Body of pancreas (tissue), 4 donors: ENCODE results near the gene DBNL. TPM values are rescaled to one million over a fixed set of nuclear protein-coding genes. Genes with fewer than 3 reads are reported as not detected.

Source experiments
- ATAC-seq: fragments of 150-250 bp; one replicate; pipeline ENCODE4 v1.9.1; 2016
- DNase-seq, 4 donors: peaks; one replicate each; pipeline ENCODE4 v3.0.0-alpha.2; 2019
- H3K27ac ChIP-seq, 4 donors: fragments of 200-600 bp; sonication (generic); 1 replicate in 3 of 4; 2 replicates in 1 of 4; pipeline versions ENCODE4 v1.5.1 to v1.6.1; 2016 to 2019; ENCODE audit warnings: mild to moderate bottlenecking in 1 of 4, mixed read lengths in 1 of 4, moderate library complexity in 1 of 4
- H3K27me3 ChIP-seq, 2 donors: fragments of 200-600 bp; sonication (generic); one replicate each; pipeline ENCODE4 v1.6.0; 2016; ENCODE audit warnings: mild to moderate bottlenecking in 1 of 2
- H3K36me3 ChIP-seq, 2 donors: fragments of 200-600 bp; sonication (generic); replicated peaks in 1 of 2; 2 replicates each; pipeline ENCODE4 v1.5.1; 2016; ENCODE audit warnings: low read depth in 2 of 2; ENCODE audit not compliant: insufficient read depth in 1 of 2
- H3K4me1 ChIP-seq: fragments of 200-600 bp; sonication (generic); one replicate; pipeline ENCODE4 v1.6.0; 2016
- H3K4me3 ChIP-seq, 2 donors: fragments of 200-600 bp; sonication (generic); 1 replicate in 1 of 2; 2 replicates in 1 of 2; pipeline ENCODE4 v1.5.1; 2016 to 2019
- H3K9me3 ChIP-seq, 3 donors: fragments of 200-600 bp; sonication (generic); 1 replicate in 2 of 3; 2 replicates in 1 of 3; pipeline ENCODE4 v1.5.1; 2016
- CTCF ChIP-seq, 7 experiments: fragments of 450-650 bp in 4 of 7; fragments of 200-600 bp in 3 of 7; sonication (generic) in 3 of 7; IDR thresholded peaks; one replicate each; pipeline ENCODE4 v1.5.1; 2016 to 2019; ENCODE audit warnings: antibody characterized with exemption in 7 of 7
- POLR2A ChIP-seq, 3 donors: fragments of 450-650 bp; IDR thresholded peaks; one replicate each; pipeline ENCODE4 v1.6.1; 2016; ENCODE audit warnings: antibody characterized with exemption in 3 of 3, mild to moderate bottlenecking in 2 of 3
- WGBS, 2 donors: methylation state at CpG; one replicate each; pipeline ENCODE4 v1.1.5; 2017; 5-methylcytosine and 5-hydroxymethylcytosine counted together
- intact Hi-C: fragments of 100-400 bp; cut with DNase I; formaldehyde crosslinking; loops from one replicate; pipeline ENCODE4 v1.15.1; 2023
- total RNA-seq, 2 donors: library from RNA; depleted of rRNA; stranded (reverse); fragments of >200 nt; gene quantifications; one replicate each; pipeline ENCODE4 v1.1.0, GENCODE V29; 2016

The DBNL gene
- total RNA-seq, 2 donors from 2014 or later = 62.0 to 96.6 TPM

- Histone ChIP-seq H3K27ac (no peak overlapping the region), H3K27me3 (no peaks in the 10 kb centered on the region), H3K9me3 (no peaks in the 10 kb centered on the region), H3K4me3 (no peak overlapping the region), H3K4me1 (peaks cover 20% of the 10 kb centered on the region), H3K36me3 (peaks cover 0 to 21% of the 10 kb centered on the region in 2 donors)
- intact Hi-C loops = no loop called here
- TF ChIP-seq POLR2A (IDR thresholded peaks at IDR 0.05) (no peak), CTCF (IDR thresholded peaks at IDR 0.05) (no peak)
- ATAC-seq = no peak
- no peak for DNase-seq
- WGBS, 2 donors = 86 to 92% methylated on average over 12 to 17 of the region's 17 CpGs
Observed at GRCh38 chr7:44075296-44076075, 31.0 kb downstream of the DBNL start.

- DNase-seq (peak; percentile 71 to 90 (median 80)), ATAC-seq (peak; percentile 62)
- Histone ChIP-seq H3K9me3 (no peaks in the 10 kb centered on the region), H3K4me3 (no peak overlapping the region), H3K4me1 (peaks cover 28% of the 10 kb centered on the region), H3K27ac (no peak overlapping the region), H3K27me3 (no peaks in the 10 kb centered on the region), H3K36me3 (peaks cover 0 to 21% of the 10 kb centered on the region in 2 donors)
- 91% methylated on average over 14 to 20 of the region's 20 CpGs for WGBS, 2 donors
- intact Hi-C loops = no loop called here
- TF ChIP-seq CTCF (IDR thresholded peaks at IDR 0.05) (peak in 1 of 7 experiments; percentile 5), POLR2A (IDR thresholded peaks at IDR 0.05) (no peak)
Observed at GRCh38 chr7:44076101-44076895, 31.8 kb downstream of the DBNL start.

GRCh38 chr7:44077061-44077460 lies 32.6 kb downstream of the DBNL start:
- intact Hi-C loops = no loop called here
- Histone ChIP-seq H3K27ac (no peak overlapping the region), H3K36me3 (peaks cover 0 to 21% of the 10 kb centered on the region in 2 donors), H3K9me3 (no peaks in the 10 kb centered on the region), H3K4me1 (peaks cover 32% of the 10 kb centered on the region), H3K4me3 (no peak overlapping the region), H3K27me3 (no peaks in the 10 kb centered on the region)
- ATAC-seq (no peak), DNase-seq (no peak)
- 89 to 91% methylated on average over 4 to 9 of the region's 9 CpGs for WGBS, 2 donors
- TF ChIP-seq CTCF (IDR thresholded peaks at IDR 0.05) (no peak), POLR2A (IDR thresholded peaks at IDR 0.05) (no peak)

- peaks cover 32% of the 10 kb centered on the region for H3K4me1 ChIP-seq
- H3K4me3 ChIP-seq = no peak overlapping the region
- H3K36me3 ChIP-seq = peaks cover 0 to 21% of the 10 kb centered on the region in 2 donors
- no peak overlapping the region for H3K27ac ChIP-seq
- H3K9me3 ChIP-seq = no peaks in the 10 kb centered on the region
- ATAC-seq = no peak
- WGBS, 2 donors = 83 to 88% methylated on average over 5 of the region's 5 CpGs
- no peak for DNase-seq
- no peaks in the 10 kb centered on the region for H3K27me3 ChIP-seq
- intact Hi-C loops = no loop called here
- TF ChIP-seq CTCF (IDR thresholded peaks at IDR 0.05) (no peak), POLR2A (IDR thresholded peaks at IDR 0.05) (no peak)
Observed at GRCh38 chr7:44077681-44078091, 33.2 kb downstream of the DBNL start.
